CD1c-positive myeloid dendritic cell (primary cell): ENCODE results near the gene HNRNPR.
A peak's percentile ranks its signal among the peaks of the same experiment; 100 is the strongest.
"Not testable (repeated sequence)": the region's sequence is repeated elsewhere in the genome, so short reads cannot be mapped to it uniquely, and the experiment has no call there.

Experiments used
- DNase-seq: peaks from one replicate; pipeline ENCODE4 v3.0.0-alpha.2; 2016; ENCODE audit errors: extremely low spot score

The HNRNPR gene

DNA sequence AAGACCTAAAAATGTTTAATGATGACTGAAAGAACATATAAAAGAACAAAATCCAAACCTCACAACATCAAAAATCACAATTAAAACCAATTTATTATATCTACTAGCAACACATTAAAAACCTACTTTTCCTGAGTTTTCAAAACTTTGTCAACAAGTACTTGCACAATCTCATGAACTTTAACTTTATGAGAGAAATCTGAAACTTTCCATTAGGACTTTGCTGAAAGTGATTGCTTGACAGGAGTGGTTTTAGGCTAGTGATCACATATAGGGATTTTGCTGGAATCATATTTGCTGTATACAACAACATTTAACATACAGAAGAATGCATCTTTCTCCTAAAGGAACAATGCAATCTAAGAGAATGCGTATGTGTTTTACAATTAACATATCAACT lies 13.2 kb downstream of the HNRNPR start:
- no peak for DNase-seq

DNA sequence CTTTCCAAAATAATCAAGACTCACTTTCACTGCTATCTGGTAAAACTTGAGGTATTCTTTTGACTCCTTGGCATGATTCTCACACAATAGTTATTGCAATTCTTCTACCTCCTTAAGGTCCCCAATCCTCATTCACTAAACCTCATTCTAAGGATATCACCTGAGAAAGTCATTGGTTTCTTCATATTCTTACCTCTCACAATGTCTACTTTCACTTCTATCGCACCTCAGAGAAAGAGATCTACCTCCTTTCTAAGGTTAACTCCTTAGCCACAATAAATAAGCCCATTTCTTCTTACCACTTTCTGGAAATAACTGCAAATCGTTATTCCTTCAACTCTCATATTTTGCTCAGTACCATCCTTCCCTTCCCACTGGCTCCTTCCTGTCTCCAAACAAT lies 18.7 kb downstream of the HNRNPR start:
- DNase-seq = no peak

DNA sequence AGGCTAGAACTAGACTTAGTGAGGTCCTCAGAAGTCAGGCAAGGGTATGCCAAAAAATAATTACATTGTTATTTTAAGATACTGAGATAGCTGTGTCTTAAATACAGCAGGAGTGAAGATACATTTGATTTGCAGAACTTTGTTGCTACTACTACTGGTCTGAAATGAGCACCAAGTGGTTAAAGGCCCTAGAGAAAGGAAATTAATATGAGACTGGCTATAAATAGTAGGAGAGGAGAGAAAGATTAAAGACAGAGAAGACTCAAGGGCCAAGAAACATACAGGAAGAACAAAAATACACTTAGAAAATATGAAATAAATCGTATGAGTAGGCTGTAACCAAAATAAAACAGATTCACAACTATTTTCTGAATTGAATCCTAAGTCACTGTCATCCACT lies 21.3 kb downstream of the HNRNPR start:
- DNase-seq = no peak

DNA sequence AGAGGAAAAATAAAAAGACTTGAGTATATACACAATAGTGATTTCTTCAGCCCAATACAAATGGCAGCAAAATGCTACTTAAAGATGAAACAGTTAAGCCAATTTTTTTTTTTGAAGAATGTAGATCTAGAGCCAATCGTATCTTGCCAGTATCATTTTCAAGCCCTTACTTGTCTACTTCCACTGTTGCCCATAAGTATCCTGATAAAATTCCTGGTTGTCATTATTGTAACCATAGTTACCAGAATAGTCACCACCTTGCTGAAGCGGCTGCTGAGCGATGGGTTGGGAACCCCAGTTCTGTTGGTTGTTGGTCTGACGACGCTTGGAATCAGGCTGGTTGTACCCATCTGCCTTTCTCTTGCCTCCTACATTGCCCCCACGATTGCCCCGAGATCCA lies 33.8 kb downstream of the HNRNPR start:
- DNase-seq = not testable (repeated sequence)

DNA sequence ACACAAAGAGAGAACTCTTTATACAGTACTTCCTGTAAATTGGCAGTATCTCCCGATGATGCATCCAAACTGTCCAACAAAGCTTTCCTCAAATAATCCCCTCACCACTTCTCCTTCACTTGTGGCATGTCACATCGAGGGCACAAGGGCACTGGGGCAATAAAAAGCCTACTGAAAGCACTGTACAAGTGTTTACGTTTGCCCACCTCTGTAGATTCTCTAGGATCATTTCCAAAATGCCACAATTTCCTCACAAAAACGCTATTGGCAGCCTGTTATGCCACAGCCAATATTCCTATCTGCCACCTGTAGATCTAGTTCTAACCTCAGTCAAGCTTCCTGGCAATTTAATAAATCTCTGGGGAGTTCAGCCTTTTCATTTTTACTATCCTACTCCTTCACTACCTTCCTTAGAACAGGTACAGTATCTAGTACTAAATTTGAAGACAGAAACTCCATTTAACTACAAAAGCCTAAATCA lies 39.9 kb downstream of the HNRNPR start:
- no peak for DNase-seq

DNA sequence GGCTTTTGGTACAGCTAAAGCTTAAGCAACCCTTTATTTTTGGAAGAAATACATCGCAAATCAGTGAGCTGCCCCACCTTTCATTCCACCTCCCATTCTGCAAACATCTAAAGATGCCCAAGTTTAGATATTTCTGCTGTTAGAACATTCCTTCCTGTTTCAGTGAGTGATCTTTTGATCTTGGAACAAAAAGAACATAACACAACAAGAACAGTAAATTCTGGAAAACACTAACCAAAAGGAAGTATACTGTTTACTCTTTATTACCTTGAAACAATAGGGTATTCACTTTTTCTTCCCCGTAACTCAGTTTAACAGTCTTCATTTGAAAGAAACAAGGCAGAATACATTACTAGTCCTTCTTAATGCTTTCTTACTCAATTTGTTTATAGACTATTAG lies 40.6 kb downstream of the HNRNPR start:
- no peak for DNase-seq

DNA sequence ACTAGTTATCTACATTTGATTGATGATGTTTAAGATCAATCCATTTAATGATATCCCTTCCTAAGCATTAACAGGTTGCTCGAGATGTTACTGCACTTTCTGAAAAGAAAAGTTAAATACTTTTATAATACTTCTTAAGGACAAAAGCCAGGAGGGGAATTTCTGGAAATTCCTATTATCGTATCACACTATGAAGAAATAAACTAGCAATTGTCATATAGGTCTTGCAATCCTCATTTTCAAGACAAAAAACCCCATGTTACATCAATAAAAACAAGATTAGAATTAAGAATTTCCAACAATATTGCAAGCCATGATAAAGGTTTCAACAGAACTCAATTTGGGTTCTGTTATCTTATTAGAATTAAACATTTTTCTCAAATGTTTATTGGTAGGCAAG lies 47.2 kb downstream of the HNRNPR start:
- no peak for DNase-seq

DNA sequence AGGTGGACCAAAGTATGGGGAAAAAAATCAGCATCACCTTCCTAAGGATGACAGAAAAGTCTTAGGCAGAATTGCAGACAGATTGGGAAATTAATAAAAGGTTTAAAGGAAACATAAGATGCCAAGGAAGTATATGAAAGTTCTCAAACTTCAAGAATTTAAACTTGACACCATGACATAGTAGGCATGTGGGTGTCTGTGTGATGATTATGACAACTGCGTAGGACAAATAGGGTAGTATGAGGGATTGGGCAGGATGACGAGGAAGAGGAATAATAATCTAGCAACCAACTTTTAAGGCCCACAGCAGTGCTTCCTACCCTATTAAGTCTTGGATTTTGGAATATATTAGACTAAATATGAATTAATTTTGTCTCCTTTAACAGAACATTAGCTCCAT lies 52.4 kb downstream of the HNRNPR start:
- peak; percentile 71 for DNase-seq

DNA sequence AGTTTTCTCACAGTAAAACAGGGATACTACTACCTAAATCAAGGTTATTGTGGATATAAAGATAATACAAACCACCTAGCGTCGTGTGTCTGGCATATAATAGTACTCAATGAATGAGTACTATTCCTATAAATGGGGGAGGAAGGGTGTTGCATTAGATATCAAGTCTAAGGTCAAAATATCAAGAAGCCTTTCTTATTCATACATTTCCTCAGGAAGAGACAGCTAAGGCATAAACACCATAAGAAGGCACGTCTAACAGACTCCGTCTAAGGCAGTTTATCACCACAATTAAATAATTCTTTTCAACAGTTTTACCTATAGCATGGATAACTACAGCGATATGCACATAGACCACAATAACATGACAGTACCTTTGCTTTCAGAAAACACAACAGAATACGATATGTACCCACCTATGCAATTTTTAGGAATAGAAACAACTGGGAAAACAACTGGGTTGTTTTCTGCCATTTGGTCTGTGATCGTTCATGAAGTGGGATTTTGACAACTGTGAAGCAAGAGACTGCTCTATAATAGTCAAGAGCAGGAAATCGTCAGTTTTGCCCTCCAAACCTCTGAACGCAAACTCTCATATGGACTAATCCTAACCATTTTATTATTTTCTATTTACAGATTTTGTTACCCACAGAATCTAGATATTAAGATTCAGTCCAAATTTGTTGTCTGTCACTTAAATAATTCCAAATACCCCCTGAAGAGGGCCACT lies 53.1 kb downstream of the HNRNPR start:
- DNase-seq = no peak

DNA sequence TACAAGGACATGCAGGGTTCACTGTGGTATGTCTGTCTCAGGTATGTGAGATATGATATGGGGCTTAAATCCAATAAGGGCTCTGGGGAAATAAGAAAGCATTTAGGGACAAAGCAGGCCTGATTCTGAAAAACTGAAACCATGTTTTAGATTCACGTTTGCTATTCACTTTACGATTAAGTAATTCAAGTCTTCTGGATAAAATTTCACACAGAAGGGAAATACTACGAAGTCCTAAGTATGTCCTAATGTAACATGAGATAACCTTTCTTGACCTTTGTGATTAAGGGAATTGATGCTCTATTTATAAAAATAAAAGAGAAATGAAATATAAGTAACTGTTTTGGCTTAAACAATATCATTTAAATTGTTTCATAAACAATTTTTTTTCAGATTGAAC lies 55.4 kb downstream of the HNRNPR start:
- DNase-seq = peak; percentile 23

DNA sequence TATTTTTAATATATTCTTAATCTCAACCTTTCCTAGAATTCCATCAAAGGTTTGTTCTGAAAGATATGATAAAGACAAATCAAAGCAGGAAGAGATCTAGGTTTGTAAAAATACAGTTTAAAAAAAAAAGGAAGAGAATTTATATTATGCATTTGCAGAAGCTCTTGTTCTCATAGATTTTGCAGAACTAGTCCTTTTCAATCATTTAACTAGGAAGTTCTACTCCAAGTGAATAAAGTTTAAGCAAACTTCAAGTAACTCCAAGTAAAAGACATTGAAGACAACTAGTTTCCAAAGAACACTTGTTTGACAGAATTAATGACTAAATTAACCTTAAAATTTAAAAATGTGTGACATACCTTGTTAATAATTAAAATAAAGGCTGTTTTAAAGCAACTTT lies 55.9 kb downstream of the HNRNPR start:
- peak; percentile 72 for DNase-seq

DNA sequence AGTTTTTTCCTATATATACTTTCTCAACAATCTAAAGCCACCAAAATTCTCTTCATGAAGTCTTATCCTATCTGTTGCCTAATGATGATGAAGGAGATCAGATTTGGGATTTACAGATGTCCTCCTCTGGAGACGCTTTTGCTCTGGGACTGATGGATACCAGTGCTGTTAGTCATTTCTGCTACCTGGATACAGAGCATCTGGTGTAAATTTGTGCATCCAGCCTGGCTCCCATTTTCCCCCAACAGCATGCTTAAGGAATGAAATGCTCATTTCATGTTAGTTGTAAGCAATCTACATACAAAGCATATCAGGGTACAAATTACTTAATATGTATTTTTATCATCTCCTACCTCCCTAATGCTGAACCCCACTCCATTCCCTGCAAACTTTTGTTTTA lies 57.7 kb downstream of the HNRNPR start:
- DNase-seq = no peak

DNA sequence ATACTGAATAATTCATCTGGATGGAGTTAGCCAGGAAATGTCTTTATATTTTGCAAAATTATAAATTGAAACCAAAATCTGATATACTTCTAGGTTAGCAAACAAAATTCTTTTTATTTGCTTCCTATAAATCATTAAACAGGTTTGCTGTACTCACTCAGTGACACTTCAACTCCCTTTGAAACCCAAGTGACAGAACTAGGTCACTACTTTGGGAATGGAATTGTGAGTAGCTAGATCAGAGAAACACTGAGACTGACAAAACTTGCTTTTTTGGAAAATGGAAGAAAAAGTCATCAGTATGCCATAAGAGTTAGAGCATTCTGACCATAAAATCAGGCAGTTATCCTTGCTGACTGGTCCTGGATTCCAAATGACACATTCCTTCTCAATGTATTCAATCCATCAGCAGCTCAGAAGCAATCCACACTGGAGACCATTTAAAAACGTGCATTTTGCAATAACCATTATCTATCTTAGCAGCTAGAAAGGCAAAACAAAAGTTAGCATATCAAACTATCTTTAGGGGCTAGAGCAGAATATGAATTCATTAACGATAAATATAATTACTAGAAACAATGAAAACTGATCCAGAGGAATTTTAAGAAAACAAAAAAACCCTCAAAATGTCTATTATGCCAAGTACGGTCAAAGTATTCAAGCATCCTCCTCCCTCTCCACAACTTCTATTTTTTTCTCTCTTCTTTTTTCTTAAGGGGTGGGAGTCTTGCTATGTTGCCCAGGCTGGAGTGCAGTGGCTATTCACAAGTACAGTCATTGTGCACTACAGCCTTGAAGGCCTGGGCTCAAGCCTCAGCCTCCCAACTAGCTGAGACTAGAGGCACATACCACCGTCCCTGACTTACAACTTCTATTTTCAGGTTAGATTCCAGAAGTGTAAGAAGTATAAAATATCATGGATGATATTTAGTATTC lies 60.1 kb downstream of the HNRNPR start:
- DNase-seq = no peak

DNA sequence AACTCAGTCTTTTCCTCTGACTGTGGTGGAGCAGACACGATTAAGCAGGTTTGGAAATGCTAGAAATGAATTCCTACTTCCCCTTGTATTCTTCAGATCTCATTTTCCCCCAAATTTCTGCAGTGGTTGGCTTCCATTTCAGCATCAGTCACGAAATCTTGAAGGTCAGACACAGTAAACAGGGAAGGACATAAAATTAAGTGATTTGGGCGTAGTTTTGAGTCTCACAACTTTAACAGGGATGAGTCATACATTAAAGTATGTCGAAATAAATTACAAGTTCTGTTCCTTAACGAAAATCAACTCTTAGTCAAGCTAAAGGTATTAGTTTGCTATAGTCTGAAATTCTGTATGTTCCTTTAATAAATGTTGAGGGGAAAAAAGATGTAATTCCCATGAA lies 61.1 kb downstream of the HNRNPR start:
- peak; percentile 93 for DNase-seq

DNA sequence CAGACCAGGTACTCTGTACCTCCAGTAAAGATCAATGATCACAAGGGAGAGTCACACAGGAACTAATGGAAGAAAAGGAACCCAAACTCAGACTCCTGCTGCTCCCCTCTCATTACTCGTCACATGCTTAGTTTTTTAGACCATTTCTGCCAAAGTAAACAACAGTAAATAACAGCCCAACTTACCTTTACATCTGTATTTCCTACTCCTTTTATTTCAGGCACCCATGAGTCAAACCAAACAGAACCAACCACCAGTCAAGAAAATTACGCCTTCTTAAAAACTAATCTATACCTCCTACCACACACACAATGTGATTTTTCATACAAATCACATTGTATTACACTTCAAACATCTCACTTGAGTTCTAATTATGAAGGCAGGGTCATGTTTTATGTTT lies 65.4 kb downstream of the HNRNPR start:
- DNase-seq = no peak

DNA sequence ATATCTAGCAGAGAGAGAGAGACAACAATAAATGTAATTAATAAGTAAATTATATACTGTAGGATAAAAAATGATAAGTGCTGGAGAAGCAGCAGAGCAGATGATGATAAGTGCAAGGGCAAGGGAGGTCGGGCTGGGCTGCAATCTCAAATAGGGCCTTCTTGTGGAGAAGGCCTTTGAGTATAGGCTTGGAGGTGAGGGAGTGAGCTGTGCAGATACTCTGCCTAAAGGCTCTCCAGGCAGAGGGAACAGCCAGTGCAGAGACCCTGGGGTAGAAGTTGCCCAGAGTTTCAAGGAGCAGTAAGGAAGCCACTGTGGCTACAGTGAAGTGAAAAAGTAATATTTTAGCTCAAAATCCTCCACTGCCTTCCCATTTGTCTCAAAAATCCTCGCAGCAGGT lies 67.6 kb downstream of the HNRNPR start:
- DNase-seq = no peak

DNA sequence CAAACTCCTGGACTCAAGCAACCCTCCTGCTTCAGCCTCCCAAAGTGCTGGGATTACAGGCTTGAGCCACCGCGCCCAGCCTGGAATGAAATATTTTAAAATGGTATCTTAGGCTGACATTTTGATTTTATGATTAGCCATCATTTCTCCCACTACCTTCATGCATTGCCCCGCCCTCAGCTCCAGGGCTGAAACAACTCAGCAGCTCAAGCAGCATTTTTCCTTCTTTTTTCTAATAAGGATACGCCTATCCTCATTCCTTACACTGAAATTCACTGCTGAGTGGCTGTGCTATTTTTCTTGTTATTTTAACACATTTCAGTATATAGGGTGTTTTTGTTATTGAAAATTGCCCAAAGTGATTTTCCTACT lies 70.0 kb downstream of the HNRNPR start:
- DNase-seq = no peak

DNA sequence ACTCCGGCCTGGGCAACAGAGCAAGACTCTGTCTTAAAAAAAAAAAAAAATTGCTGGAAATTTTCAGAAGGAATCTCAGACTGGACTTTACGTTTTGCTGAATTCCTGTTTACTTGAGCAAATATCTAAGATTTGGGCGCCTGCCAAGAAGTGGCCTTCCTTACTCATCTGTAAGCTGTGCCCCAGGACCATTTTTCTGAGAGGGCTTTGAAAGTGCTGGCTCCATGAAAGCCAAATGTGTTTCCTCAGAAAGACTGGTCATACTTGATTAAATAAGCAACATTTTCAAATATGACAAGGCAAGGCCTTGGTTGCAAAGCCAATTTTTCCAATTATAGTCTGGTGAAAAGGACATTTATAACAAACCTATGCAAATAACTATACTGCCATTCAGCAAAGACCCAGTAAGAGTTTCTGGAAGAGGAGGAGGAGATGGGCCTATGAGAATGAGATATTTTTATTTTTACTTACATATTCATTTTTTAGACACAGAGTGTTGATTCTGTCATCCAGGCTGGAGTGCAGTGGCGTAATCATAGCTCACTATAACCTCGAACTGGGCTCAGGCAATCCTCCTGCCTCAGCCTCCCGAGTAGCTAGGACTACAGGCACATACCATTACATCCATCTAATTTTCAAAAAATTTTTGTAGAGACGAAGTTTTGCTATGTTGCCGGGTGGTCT lies 70.5 kb downstream of the HNRNPR start:
- no peak for DNase-seq

DNA sequence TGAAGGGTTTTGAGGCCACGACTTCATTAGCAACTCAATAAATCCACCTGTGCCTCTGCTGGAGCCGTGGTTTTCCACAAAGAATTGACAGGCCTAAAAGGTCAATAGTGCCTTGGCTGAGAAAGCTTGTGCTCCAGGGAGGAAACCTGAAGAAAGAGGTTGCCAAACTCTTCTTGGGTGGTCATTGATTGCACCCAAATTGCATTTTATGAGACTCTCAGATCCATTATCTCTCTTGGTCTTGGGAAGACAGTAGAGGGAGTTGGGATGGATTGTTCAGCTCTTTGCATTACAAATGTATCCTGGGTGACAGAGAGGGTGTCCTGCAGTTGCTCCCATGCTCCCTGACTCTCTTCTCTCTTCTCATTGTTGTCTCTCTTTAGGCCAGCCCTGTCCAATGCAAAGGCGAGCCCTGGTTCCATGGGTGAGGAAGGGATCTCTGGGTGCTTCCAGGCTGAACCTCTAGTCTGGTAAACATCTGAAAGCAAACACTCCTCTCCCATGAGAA lies 80.7 kb downstream of the HNRNPR start:
- DNase-seq = no peak

DNA sequence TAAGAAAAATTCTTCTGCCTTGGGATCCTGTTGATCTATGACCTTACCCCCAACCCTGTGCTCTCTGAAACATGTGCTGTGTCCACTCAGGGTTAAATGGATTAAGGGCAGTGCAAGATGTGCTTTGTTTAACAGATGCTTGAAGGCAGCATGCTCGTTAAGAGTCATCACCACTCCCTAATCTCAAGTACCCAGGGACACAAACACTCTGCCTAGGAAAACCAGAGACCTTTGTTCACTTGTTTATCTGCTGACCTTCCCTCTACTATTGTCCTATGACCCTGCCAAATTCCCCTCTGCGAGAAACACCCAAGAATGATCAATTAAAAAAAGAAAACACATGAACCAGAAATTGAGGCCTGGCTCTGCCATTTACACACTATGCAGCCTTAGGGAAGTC lies 86.0 kb downstream of the HNRNPR start:
- not testable (repeated sequence) for DNase-seq

DNA sequence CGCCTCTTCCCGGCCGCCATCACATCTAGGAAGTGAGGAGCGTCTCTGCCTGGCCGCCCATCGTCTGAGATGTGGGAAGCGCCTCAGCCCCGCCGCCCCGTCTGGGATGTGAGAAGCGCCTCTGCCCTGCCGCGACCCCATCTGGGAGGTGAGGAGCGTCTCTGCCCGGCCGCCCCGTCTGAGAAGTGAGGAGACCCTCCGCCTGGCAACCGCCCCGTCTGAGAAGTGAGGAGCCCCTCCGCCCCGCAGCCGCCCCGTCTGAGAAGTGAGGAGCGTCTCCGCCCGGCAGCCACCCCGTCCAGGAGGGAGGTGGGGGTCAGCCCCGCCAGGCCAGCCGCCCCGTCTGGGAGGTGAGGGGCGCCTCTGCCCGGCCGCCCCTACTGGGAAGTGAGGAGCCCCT lies 86.7 kb downstream of the HNRNPR start:
- not testable (repeated sequence) for DNase-seq
